A549 treated with CpdA at 1 μM for 4 hours (cell line): ENCODE measurements around the gene XAGE1B. TPM values are rescaled to one million over a fixed set of nuclear protein-coding genes. Genes with fewer than 3 reads are reported as not detected.

Experiments
- total RNA-seq: library from RNA; stranded (reverse); fragments of 200-300 nt; extraction: Qiagen RNA extraction; gene quantifications from 5 replicates; pipeline ENCODE4 v1.2.3, GENCODE V29; 2022; ENCODE audit warnings: low read depth

XAGE1B gene
- total RNA-seq: 191 to 316 TPM (median 215 TPM) in 5 replicates

GRCh38 chrX:52516987-52517325, at the start of gene XAGE1B:
XAGE1B (minus strand) TSS chrX:52517063; CDS start chrX:52515527, 1,536 bp downstream.

GRCh38 chrX:52495545-52496418, 21.1 kb downstream of the XAGE1B start, which contains the start of gene XAGE1A:
XAGE1A (plus strand) TSS chrX:52495808; CDS start chrX:52497362, 1,554 bp downstream.

Other genes starting within 250 kb of the XAGE1B start
- gene XAGE2, start 148.0 kb downstream of the XAGE1B start, total RNA-seq: not detected in 5 replicates
- gene XAGE1A, start 21.3 kb downstream of the XAGE1B start, total RNA-seq: 9.8 to 33.2 TPM (median 25.3 TPM) in 4 of 5 replicates, not detected in the other
- not detected in 5 replicates for gene SSX7, start 137.8 kb upstream of the XAGE1B start, total RNA-seq
- not detected in 5 replicates for gene SSX2, start 190.1 kb upstream of the XAGE1B start, total RNA-seq
- not detected in 5 replicates for gene SSX2B, start 234.2 kb upstream of the XAGE1B start, total RNA-seq